Lung microvascular endothelial cell (primary cell): ENCODE results near the gene UBQLNL. TPM values are rescaled to one million over a fixed set of nuclear protein-coding genes. Genes with fewer than 3 reads are reported as not detected.
A peak's percentile ranks its signal among the peaks of the same experiment; 100 is the strongest.

Source experiments
- DNase-seq, 2 donors: peaks; one replicate each; pipeline versions ENCODE4 v3.0.0 to v3.0.0-alpha.2; 2010; ENCODE audit warnings: low read depth in 2 of 2
- total RNA-seq: library from RNA; depleted of rRNA; stranded (reverse); fragments of >200 nt; gene quantifications from 2 replicates; pipeline ENCODE4 v1.2.1, GENCODE V29; 2014

UBQLNL gene, protein sequence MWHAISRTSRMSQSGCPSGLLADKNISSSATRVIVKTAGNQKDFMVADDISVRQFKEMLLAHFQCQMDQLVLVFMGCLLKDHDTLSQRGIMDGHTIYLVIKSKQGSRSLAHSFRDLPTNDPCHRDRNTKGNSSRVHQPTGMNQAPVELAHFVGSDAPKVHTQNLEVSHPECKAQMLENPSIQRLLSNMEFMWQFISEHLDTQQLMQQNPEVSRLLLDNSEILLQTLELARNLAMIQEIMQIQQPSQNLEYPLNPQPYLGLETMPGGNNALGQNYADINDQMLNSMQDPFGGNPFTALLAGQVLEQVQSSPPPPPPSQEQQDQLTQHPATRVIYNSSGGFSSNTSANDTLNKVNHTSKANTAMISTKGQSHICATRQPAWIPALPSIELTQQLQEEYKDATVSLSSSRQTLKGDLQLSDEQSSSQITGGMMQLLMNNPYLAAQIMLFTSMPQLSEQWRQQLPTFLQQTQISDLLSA
- total RNA-seq: under 0.01 TPM in 1 of 2 replicates, not detected in the other

DNA sequence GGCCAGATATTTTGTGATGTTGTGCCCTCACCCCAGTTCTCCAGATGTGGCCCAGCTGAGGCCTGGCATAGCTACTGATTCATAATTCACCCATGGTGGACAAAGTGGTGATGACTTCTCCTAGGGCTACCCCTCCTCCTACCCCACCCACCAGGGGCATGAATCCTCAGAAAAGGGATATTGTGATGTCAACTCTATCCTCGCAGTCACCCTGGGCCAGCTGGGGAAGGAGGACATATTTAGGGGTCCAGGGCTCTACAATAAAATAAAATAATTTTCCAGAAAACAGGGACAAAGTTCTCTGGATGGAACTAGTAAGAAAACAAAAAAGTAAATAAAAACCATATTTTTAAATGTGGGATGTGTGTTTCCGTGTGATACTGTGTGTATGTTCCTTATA is at the start of gene UBQLNL:
Gene UBQLNL (minus strand): TSS at position 101 of the 400 bp plus-strand sequence. CDS start 258 bp downstream, outside the sequence.
- DNase-seq: no peak

DNA sequence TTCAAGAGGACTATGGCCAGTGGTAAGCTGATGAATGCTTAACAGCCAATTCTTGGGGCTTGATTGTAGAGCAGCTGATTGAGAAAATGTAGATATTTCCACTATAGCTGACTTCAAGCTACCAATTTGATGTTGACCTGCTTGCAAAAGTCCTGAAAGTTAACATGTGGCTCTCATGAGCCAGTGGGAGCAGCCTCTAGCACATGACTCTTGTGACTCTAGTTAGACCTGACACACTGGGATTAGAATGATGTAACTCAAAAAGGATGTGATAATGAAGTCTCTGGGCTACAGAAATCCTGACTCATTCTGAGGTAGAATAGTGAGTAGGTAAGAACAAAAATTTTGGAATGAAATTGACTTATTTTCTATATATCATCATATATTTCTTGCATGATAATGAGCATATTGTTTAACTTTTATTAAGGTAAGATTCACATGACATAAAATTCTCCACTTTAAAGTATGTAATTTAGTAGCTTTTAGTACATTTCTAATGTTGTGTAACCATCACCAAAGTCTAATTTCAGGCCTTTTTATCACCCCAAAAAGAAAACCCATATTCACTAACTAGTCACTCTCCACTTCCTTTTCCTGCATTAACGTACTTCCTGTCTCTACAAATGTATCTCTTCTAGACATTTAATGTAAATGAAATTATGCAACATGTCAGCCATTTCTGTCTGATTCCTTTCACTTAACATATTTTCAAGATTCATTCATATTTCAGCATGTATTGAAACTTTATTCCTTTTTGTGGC is 47.9 kb upstream of the UBQLNL start:
- DNase-seq: no peak

DNA sequence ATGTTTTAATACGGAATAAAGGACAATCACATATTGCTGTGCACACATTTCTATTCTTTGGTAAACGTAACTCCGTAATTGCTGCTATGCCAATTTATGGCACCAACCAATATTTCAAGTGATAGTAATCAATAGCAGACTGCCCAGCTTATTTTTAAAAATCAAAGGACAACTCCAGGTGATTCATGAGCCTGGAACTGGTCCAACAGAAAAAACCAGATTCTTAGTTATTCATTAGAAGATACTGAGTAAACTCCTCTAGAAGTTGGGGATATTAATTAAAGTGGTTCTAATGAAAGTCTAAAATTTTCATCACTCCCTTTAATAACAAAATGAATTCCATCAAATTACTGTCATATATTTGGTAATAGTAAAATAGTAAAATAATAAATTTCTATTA is 41.3 kb upstream of the UBQLNL start:
- no peak for DNase-seq

DNA sequence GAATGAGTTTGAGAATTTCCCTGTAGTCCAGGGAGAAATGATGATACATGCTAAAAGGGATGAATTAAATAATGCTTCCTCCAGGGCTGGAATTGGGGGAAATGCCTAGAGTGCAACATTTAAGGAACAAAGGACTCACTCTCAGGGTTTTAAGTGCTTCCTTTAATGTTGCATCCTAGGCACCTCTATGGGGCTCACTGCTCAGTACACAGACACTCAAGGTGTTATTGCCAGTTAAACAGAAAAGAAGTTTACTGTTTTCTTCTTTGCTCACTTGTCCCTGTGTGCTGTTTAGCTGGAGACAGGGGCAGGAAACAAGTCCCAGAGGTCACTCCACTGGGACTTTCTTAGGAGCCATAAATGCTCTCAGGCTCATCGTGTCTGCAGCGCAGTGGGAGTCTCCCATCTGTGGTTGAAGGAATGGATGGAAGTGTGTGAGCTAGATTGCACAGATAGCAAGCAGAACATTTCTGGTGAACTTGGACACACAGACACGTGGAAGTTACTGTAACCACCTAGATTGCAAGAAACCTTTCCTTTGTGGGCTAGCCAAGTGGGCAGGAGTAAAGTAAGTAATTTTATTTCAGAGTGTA is 40.2 kb upstream of the UBQLNL start:
- DNase-seq: no peak

DNA sequence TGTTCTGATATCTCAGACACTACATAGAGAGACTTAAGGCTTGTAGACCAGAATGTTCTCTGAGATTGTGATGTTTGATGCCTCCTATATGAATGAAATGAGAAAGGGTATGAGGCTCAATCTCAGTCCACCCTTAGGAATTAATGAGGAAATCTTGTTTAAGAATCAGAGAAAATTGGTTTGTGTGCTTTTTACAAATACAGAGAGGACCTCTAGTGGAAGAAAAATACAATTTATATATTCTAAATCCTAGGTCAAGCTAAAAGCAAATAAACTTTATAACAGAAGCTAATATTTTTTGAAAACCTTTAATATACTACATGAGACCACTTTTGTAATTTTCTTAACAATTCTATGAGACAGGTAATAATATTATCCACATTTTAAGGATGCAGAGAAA is 36.8 kb upstream of the UBQLNL start:
- DNase-seq: no peak

DNA sequence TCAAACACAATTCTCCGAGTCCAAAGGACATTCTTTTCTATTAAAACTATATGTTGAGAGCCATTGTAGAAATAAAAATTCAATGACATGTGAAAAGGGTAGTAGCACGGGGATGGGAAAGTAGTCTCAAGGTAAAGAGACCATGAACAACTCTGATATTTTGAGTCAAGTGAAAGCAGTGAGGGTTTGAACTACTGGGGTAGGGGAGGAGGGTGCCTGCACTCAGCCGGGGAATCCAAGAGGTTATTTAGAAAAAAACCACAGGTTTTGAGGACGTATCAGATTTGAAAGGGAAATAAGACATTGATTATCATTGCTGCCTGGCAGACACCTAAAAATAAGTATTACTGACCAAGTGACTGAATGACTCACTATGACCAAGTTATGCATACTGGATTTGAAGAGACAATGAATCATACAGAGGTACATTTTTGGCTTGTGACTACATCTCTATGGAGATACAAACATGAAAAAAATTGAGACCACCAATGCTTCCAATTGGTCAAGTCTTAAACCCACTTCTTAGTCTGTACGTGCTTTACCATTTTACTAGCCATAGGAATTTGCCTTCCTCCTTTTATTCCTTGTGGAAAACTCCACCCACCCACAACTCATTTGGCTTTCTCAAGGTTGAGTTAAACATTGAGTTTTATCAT is 34.1 kb upstream of the UBQLNL start:
- peak in 1 of 2 donors; percentile 59 for DNase-seq

DNA sequence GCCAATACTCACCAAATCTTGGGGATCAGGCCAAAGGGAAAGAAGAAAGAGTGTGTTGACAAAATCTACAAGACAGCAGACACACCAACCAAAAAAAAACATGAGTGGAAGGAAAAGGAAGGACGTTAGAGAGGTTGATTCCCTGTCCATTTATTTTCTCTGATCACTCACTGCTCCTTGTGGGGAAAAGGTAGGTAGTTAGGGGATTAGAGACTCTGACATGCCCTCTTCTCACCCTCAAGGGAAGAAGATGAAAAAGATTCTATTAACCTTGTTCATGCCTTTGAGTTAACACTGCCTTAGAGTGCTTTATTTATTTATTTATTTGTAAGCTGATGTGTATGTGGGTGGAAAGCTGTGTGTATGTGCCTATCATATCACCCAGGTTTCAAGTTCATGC is 31.9 kb upstream of the UBQLNL start, which contains the start of gene OR52H1:
Gene OR52H1 (minus strand): TSS at position 101 of the 400 bp plus-strand sequence. CDS start 3,035 bp downstream, outside the sequence.
- no peak for DNase-seq

DNA sequence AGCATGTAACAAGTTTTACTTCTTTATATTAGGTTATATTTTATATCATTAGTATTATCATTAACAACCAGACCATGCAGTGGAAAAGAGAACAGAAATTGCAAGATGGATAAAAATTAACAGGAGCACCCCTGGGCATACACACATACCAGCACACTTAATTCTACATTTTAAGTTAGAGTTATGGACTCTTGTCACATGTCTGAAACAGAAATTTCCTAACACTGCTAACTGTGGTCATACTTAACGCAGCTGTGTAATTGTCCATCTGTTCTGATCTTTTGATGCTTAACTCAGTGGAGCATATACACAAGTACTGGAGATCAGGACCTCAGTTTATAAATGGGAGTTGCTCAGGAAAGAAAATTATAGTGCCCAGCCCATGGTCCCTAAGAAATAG is 31.5 kb upstream of the UBQLNL start:
- no peak for DNase-seq

DNA sequence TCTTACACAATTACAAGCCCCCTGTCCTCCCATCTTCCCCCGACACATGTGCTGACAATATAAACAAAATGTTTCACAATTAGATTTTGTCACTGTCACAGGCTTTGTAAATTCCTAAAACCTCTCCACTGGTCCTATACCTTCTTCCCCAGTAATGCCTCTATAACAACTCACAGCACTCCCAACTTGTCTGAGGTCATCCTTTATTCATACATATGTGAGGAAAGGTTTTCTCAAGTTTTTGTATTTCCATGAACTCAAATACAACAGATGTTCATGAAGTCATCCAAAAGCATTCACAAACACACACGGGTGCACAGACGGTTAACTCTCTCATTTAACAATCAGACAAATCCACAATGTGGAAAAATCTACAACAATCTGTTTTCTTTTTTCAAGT is 30.0 kb upstream of the UBQLNL start:
- DNase-seq: no peak

DNA sequence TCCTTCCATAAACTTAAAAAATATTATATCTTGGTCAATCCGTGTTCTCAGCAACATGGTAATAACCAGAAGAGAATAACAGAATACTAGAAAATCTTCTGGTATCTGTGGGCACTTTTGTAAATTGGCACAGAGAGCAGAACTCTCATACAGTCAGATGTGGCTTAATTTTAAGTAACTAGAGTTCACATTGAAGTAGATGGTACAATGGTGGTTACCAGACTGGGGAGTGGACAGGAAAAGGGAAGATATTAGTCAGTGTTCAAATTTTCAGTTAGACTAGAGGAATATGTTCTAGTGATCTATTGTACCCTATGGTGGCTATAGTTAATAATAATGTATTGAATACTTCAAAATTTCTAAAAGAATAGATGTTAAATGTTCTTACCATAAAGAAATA is 24.9 kb upstream of the UBQLNL start:
- no peak for DNase-seq

DNA sequence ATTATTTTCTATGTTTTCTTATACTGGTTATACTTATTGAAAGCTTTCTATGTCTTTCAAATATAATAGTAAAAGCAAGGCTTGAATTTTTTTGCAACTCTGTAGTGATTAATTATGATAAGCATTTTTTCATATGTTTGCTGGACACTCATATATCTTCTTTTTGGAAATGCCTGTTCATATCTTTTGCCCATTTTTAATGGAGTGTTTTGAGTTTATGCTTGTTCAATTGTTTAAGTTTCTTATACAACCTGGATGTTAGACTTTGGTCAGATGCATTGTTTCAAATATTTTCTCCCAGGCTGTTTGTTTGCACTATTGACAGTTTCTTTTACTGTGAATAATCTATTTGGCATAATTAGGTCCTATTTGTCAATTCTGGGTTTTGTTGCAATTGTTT is 20.0 kb upstream of the UBQLNL start:
- DNase-seq: no peak

DNA sequence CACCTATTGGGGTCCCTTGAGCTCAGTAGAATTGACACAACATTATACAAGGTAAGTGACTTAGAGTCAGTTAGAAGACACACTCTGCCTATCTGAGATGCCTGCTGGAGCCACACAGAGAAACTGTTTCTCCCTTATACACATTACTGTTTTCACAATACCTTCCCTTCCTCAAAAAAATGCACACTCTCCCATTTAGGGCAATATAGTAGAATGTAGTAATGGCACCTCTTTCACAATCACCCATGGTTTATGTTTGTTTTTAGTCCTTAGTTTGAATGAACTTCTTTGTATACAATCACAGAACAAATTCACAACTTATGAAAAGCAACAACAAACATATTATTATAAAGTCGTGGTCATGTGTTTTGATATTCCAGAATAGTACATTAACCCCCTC is 17.5 kb upstream of the UBQLNL start:
- no peak for DNase-seq

DNA sequence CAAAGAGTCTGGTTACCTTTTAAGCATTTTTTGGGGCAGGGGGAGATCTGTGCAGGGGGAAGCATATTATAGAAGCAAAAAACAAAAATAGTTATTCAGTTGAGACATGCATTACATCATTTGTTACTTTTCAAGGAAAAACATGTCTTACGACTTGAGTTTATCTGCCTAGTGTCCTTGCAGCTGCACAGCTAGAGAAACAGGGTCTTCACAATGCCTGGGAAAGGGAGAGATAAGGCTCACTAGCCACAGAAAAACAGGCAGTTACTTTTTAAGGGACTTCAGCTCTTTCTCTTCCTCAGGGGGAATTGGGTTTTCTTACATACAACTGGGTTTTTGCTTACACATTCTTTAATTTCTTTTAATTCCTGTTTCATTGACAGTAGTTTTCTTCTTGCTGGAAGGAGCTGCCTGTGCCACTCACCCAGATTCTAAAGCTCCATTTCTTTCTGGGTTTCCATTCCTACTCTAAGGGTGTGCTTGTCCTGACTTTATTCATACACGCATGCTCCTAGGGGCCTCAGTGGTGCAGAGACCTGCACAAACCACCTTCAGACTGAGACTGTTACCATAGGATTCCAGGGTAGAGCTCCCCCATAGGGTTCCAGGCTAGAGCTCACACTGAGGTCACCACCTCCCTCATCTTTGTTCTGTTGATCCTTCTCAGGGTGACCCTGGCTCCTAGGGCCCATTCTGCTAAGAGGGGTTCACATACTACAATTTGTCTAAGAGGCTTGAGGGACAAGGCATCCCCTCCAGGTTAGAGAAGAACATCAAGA is 14.7 kb upstream of the UBQLNL start:
- no peak for DNase-seq

DNA sequence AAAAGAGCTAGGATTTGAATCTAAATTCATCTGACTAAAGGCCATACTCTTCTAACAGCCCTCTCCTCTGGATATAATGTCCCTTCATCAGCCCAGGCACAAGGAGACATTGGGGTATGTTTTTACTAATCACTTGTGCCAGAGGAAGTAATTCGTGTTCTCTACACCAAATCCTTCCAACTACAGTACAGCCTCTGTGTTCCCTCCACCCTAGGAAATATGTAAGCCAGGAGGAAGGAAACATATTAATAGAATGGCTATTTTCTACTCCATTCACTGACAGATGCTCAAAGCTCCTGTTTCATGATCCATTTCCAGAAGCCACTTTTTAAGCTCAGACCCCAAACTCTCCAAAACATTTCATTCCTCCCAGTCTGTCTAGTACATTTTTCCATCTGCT is 12.0 kb upstream of the UBQLNL start:
- no peak for DNase-seq

DNA sequence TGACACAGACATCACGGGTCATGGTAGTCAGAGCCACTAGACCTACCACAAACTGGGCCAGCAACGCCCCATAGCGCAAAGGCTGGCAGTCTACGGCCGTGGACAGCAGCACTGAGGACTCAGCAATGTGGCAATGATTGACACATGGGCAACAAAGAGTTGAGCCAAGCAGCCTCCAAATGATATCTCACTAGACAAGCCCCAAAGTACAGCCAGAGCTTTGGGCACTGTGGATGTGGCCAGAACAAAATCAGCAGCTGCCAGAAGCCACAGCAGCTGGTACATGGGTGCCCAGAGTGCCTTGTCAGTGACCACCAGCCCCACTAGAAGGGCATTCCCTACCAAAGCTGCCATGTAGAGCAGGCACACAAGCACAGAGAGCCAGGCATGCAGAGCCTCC is 11.2 kb upstream of the UBQLNL start:
- no peak for DNase-seq

DNA sequence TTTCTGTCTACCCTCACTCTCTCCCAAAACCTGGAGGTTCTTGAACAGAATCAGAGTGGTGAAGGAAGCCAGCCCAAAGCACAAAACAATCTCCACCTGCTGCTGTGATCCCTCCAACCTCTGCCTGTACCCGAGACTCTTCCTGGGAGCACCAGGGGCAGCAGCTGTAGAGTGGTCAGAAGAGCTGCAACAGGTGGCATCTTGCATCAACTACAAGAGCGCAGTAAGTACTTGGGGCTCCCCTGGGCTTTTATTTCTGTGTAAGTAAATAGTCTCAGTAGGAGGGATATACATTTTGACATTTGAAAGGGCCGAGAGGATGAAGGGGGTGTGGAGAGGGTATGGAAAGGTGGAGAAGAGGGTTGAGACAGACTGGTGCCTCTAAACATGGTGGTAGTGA is 8.3 kb upstream of the UBQLNL start:
- DNase-seq: no peak

DNA sequence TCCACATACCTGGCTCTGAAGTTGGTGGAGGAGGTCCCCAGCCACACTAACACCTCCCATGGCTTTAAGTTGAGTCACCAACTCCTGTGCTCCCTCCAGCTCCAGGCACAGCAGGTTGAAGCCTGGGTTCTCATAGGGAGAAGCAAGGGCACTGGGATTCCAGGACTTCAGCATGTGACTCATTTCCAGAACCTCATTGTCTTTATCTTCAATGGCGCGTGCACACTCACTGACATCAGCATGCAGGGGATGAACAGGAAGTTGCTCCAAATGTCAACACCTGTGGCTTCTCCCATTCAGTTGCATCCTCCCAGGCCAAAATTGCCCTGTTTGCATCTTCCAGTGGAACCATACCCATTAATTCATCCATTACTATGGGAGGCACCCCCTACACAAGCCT is 5.8 kb upstream of the UBQLNL start:
- no peak for DNase-seq

DNA sequence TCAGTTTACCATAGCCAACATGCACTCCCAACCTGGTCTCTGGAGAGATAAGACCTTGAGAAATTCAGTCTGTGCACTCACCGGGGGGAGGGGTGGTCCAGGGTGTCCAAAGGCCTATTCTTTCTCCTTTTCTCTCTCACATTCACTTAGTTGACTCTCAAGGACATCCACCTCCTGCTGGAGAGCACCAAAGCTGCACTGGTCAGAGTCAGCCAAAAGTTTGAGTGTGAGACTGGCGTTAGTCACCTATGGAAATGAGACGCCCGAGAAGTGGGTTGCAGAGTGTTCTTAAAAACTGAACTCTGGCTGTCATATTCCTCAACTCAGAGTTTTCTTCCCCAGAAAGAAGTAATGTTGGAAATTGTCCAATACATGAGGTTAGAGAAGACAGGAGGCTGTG is 5.0 kb upstream of the UBQLNL start:
- no peak for DNase-seq

DNA sequence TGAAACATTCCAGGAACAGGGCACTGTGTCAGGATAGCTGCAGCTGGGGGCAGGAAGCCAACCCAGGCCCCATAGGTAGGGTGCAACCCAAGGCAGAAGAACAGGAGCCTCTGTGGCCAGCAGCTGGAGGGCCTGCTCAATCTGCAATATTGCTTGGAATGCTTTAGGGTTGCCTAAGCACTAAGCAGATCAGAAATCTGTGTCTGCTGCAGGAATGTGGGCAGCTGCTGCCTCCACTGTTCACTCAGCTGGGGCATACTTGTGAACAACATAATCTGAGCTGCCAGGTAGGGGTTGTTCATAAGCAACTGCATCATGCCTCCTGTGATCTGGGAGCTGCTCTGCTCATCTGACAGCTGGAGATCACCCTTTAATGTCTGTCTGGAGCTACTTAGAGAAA is 1.7 kb downstream of the UBQLNL start:
- no peak for DNase-seq

DNA sequence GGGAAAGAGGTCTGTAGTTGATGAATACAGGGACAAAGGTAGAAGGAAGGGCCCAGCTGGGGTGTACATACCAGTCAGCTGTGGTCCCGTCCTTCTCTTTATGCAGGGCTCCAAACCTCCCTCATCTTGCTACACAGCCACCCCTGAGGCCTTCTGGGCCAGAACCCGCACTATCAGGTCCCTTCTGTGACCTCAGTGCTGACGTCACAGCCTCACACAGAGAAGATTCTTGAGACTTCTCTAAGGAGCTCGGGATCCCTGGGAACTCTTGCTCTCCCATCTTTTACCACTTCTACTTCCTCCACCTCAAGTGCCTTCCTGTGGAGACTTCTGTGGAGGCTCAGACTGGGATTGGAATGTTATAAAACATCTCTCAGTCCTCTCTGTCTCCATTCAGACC is 6.7 kb downstream of the UBQLNL start, which contains the start of gene UBQLN3:
Gene UBQLN3 (minus strand): TSS at position 155 of the 400 bp plus-strand sequence. CDS start 399 bp downstream, outside the sequence.
- no peak for DNase-seq

DNA sequence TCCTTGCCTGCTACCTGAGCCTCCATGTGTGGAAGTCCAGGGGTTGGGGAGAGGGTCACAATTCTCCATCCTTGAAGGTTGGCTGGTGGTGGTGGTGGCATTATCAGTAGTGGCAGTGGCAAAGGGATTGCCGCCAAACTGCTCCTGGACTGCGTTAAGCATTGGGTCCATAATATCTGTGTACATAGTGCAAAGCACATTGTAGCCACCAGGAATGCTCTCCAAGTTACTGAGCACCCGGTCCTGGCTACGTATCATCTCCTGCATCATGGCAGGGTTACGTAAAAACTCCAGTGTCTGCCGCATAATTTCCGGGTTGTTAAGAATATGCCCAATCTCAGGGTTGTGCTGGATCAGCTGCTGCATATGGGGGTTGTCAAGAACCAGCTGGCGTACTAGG is 7.9 kb downstream of the UBQLNL start:
- no peak for DNase-seq
